Fibroblast of skin of back (primary cell): Measurements from ENCODE around the gene CLMP. TPM values are rescaled to one million over a fixed set of nuclear protein-coding genes. Genes with fewer than 3 reads are reported as not detected.

Source experiments
- DNase-seq: peaks from one replicate; pipeline ENCODE4 v3.0.0-alpha.2; 2013
- polyA plus RNA-seq, 2 experiments: library from polyadenylated mRNA; unstranded; fragments of 120-200 nt; gene quantifications; one replicate each; pipeline ENCODE4 v1.2.1, GENCODE V29; 2013; ENCODE audit not compliant: insufficient read length in 2 of 2

CLMP gene, protein sequence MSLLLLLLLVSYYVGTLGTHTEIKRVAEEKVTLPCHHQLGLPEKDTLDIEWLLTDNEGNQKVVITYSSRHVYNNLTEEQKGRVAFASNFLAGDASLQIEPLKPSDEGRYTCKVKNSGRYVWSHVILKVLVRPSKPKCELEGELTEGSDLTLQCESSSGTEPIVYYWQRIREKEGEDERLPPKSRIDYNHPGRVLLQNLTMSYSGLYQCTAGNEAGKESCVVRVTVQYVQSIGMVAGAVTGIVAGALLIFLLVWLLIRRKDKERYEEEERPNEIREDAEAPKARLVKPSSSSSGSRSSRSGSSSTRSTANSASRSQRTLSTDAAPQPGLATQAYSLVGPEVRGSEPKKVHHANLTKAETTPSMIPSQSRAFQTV
- polyA plus RNA-seq (2013, experiment 1 of 2; ENCODE audit: insufficient read length) = 42.9 TPM
- polyA plus RNA-seq (2013, experiment 2 of 2; ENCODE audit: insufficient read length) = 21.9 TPM

DNA sequence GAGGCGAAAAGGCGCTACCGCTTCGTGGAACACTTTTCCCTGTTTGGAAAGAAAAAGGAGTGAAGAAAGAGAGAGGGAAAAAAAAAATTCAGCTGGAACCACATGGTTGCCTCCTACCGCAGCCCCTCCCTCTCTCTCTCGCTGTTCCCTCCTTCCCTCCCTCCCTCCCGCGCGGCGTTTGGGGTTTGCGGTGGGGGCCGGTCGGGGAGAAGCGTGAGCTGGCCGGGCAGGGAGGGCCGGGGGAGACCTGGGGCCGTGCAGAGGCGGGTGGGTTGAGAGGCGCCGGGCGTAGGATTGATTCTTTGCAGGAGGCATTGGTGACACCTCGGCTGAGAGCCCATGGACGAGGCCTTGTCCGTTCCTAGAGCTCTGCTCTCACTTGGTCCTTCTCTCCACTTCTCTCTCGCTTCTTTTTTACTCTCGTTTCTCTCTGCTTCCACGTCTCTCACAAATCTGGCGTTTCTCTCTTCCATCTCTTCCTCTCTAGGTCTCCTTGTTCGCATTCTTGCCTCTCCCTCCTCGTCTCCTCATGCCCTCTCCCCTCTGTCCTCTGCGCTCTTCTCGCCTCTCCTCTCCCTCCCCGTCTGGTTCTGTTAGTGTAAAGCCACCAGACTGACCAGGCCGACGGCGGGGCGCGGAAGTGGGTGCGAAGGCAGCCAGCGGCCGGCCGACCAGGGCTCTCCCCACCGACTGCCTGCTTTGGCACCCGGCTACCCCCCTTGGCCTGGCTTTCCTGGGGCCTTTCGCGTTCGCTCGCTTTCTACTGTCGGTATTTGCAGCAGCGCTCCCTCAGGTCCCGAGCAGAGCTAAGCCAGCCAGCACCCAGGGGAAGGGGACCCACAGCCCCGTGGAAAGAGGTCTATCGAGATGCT lies at the start of gene CLMP:
Gene CLMP, minus strand, starts transcription at position 61 of the 872 bp plus-strand sequence. CDS start 308 bp downstream, outside the sequence.
- DNase-seq = peak; percentile 77

DNA sequence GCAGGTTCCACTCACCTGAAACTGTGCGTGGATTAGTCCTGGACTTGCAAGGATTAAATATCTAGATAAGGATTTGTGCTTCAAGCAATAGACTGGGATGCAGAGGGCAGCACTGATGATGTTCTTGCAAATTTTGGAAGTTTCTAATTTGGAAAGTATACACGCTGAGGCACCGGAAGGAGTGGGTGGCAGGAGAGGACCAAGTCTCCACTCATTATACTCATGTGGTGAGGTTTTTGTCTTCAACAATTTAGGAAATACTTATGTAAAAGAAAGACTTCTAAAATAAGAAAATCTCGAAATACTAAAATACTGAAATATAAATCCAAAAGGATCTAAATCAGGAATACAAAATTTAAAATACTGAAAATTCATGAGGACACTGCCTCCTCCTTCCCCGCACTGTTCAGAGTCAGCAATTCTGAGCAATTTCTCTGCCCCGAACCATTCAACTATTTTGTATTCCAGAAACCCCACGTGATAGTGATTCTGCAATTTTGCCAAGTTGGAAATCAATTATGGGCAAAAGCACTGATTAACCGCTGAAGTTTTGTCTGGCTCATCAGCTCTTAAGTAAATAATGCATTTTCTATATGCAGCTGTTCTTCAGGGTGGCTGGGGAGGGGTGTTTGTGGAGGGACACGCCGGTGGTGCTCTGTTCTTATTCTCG lies 47.0 kb upstream of the CLMP start:
- DNase-seq = no peak

DNA sequence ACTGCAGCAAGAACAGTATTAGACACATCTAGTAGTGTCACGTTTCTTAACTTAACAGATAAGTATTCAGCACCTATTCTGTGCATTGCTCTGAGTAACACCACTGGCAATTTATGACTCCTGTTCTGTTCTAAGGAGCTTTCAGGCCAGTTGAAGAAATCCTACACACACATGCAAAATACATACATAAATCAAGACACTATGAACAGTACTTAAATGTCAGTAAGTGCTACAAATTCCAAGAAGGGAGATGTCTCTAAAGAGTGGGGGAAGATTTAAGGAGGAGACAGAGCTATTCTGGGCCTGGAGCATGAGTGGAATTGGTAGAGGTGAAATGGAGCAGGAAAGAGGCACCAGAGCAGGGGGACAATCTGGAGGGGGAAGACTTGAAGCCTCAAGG lies 46.2 kb upstream of the CLMP start:
- DNase-seq = no peak

DNA sequence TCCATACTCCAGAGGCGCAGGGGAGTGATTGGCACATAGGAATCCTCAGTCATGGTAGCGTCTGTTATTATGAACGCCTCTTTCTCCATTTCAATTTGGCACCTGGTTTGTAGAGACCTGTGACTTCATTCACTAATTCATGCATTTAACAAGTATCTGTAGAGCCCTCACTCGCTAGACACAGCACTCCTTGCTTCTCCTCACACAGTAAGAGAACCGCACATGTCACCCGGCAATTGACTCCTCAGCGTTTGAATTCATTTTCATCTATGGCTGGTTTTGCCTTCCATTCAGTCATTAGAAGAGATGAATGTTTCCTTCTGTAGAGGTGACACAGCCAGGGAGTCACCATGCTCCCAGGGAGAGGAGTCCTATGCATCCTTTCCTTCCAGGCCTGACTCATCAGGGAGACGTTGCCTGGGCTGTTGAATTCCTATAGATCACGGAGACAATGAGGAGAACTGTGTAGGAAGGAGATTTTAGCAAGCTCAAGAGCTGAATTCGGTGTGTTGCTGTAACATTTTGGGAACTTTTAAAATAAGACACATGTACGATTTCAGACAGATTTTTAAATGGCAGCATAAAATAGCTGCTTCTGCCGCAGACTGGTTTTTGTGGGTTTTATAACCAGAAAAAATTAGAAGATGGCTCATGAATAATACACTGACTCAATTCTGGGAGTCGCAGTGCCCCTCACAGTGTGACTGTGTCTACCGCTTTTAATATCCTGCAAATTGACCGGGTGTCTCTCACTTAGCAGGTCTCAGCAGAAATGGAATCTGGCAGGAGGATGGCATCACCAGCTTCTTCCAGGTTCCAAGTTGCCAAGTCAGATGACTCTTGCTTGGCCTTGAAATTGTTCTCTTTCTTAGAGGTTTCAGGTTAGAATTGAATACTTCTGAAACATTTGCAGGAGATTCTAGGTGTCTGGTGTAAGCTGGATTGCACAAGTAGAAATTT lies 44.4 kb upstream of the CLMP start:
- DNase-seq = peak; percentile 84

DNA sequence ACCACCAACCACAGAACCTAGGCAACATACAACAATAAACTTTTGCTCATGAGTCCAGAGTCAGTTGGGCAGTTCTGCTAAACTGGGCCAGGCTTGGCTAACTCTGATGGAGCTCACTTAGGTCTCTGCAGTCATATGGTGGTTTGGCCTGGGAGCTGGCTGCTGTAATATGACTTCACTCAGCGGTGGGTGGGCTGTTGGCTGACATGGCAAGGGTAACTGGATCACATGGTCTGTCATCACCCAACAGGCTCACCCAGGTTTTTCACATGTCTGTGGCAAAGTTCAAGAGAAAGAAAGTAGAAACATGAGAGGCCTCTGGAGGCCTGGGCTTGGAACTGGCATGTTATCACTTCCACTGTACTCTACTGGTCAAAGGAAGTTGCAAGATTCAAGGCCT lies 43.2 kb upstream of the CLMP start:
- DNase-seq = no peak

DNA sequence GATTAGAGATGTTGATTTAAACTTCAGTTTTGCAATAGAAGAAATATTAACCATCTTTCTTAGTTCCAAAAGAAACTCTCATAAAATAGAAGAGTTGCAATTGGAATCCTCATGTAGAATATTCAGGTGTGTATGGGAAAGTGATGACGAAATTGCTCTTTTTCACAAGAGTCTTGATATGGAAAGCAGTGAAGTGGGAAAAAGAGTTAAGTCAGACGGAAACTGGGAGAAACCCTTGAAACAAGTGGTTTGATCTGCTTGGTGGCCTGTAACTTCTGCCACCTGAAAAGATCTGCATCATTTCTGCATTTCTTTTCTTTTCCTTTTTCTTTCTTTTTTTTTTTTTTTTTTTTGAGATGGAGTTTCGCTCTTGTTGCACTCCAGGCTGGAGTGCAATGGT lies 41.8 kb upstream of the CLMP start:
- DNase-seq = no peak

DNA sequence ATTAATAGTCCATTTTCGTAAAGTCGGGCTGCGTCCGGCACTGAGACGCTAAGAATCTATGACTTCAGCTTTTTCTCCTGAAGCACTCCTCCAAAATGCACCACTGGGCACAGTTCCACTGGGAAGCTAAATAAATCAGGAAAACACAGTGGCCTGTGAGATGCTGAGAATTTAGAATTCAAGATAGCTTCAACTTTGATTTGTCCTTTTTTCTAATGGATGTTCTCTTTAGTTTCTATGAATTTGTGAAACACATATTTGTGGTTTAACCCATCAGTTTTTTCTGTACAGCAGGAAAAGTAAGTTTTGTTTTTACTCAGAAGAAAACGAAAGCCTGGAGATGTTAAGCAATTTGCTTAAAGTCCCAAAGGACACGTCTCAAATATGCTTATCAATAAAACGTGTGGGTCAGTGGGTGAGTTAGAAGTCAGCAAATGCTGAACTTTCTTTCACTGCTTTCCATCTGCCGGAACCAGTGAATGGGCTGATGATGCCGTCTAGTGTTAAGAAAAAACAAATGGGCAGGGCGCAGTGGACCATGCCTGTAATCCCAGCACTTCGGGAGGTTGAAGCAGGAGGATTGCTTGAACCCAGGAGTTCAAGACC lies 40.7 kb upstream of the CLMP start:
- peak; percentile 47 for DNase-seq

DNA sequence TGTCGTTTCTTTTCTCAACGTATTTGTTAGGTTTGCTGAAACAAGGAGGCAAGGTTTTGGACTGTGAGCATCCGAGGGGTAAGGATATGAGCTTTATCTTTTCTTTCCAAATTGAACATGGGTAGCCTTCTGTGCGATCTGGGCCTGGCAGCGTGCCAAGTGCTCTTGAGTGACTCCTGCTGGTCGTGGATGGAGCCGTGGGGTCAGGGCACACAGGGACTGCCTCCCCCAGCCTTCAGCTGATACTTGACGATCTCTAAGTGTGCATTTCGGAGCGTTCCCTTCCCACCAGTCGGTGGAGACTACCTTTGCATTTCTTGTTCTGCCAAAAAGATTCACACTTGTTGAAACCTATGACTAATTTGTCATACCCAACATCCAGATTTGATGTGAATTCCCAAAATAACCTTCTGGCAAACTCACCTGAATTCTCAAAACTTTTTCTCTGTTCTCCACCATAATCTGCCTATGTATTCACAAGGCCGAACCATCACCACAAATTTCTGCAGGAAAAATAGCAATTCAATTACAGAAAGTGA lies 40.1 kb upstream of the CLMP start:
- DNase-seq = no peak

DNA sequence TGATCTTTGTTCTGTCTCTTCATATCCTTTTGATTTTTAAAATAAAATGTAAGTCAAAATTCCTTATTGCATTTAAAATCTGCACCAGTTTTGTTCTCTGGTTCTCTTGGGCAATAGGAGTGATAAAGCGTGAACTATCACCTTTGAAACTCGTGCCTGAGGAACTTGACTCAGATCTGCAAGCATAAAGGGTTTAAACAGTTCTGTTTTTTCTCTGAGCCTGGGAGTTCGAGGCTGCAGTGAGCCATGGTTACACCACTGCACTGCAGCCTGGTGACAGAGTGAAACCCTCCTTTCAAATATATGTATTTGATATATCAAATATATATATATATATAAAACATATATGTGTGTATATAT lies 38.9 kb upstream of the CLMP start:
- DNase-seq = no peak

DNA sequence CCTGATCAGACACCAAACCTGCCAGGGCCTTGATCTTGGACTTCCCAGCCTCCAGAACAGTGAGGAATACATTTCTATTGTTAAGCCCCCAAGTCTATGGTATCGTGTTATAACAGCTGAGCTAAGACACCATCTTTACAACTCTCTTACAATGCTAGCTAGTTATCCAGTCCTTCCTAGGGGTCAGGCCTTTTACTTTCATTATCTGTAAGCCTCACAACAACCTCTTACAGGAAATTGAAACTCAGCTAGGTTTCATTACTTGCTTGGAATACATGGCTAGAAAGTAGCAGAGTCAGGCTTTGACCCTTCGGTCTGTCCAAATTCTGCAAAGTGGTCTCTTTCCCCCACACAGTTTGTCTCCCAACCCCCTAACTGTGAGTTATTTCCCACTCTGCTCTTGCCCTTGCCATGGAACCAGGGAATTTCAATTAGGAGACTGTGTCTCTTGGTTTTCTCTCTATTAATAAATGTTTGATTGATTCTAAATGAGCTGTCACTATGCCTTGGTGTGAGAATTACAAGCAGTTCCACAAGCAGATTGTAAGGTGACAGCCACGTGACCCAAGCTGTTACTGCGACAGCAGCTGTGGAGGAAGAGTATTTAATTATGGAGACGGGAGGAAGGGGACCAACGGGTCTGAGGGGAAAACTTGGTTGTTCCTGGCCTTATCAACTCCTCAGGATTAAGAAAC lies 38.4 kb upstream of the CLMP start:
- no peak for DNase-seq

DNA sequence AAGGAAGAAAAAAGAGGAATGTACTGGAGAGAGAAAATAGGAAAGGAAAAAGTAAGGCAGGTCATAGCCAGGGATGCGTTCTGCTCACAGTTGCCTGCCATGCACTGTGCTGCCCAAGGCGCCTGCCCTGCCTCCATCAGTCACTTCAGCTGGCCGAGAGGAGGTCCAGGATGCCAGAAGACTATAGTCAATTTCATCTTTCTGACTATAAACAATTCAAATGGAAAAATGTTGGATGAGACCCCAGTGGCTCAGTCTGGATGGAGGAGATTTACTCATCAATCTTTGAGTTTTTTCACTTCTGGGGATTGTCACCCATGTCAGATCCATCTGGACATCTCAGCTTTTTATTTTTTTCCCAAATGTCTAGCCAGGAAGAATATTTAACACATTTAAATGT lies 36.7 kb upstream of the CLMP start:
- DNase-seq = peak; percentile 37

DNA sequence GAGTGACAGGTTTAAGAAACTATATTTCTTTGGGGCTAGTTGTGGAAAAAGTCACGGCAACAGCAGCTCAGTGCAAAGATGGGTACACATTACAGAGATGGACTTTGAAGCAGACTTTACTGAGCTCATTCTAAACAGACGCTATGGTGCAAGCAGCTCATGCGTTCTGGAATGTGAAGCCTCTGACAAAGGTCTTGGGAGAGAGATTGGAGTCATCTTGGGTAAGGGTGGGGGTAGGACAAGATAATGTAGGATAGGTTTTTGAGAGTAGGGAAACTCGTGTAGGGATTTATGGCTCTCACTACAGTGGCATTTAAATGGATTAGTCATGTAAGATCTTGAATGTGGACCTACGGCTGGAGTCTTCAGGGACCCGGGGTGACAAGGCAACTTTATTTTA lies 36.2 kb upstream of the CLMP start:
- DNase-seq = peak; percentile 94

DNA sequence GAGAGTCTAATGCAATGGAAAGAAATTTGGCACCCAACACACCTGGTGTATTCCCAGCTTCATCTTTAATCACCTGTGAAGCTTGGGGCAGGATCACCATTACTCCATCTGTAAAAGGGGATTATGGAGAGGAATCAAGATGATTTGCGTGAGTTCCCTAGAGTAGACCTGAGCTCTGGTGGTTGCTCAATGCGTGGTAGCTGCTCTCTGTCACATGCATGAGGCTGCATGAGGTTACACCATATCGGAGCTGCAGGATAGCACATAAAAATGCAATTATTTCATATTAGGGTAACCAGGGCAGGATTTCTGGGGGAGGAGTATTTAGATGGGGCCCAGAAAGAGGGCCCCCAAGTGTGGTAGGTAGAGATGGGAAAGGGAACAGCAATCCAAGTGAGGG lies 35.3 kb upstream of the CLMP start:
- no peak for DNase-seq

DNA sequence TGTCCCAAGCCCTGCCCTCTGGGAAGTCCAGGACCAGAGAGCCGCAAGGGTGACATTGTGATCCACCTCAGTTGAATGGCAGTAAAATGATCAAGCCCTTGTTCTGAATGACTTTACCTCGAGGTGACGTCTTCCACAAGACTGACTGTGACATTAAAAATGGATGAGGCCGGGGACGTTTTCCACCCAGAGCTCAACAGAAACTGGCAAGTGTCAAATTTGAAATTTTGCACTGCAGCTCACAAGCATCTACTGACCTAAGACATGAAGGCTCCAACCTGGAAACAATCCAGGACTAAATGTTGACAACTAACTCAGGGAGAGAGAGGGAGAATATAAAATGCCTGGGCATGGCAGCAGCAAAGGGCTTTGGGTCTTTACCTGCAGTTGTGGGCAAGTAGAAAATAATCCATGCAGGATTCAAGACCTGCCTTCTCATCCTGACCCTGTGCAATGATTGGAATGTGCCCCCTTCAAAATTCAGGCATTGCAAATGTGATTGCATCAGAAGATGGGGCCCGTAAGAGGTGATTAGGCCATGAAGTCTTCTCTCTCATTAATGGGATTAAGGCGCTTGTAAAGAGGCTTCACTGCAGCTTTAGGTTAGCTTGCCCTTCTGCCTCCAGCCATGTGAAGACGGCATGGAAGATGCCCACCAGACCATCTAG lies 33.6 kb upstream of the CLMP start:
- DNase-seq = no peak

DNA sequence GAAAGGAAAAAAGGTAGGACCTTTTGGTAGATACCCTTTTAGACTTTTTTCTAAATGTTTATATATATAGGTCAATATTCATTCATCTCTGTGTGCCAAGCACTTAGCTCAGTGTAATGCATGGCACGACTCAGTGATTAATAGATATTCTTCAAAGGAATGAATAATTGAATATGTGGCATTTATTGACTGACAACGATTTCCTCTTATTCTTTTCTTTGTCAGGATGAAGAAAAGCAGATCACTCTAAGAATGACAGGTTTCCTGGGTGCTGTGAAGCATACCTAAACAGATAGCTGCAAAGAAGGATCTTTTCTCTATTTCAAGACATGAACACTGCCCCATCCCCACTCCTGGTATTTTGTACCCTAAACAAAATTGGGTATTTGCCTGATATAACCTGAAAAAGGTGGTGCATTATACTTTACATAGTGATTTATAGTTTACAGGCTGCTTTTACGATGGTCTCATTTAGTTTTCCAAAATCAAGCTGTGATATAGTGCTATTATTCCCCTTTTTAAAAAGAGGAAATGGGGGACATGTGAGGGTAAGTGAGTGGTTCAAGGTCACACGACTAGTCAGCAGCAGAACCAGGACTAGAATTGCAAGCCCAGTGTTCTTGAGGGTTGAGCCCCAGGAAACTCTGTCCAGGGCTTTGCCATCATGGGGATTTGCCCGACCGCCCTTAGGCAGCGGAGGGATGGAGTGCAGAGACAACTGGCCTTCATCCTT lies 32.9 kb upstream of the CLMP start:
- DNase-seq = no peak

DNA sequence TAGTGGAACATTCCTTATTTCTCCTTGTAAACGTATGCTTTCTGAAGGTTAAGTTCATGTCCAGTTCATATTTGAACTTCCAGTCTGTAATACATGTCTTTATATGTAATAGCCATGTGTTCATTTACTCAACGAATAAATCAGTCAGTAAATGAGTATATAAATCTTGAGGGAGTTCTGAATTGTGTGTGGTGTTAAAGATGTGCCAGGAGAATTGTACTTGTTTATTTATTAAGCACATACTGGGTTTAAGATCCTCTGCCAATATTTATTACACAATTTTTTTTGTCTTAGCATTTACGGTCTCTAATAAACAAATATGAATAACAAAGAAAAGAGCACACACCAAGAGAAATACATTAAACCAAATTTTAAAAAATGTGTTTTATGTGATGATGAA lies 26.5 kb upstream of the CLMP start:
- no peak for DNase-seq

DNA sequence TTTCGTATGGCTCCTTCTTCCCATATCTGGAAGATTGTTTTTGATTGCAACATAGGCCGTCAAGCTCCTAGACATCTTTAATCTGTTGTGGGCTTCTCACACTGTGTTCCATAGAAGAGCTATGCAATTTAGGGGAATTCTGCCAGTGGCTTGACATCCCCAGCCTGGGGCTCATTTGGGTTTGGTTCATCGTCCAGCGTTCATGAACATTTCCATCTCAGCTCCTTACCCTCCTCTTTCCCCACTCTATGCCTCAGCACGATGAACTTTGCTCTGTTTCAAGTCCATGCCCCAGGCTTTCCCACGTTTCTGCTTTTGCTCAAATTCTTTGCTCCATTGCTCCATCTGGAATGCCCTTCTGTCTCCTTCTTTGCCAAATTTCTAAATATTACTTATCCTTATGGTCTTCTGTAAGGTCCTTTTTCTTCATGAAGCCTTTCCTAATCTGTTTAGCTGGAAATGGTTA lies 26.1 kb upstream of the CLMP start:
- no peak for DNase-seq

DNA sequence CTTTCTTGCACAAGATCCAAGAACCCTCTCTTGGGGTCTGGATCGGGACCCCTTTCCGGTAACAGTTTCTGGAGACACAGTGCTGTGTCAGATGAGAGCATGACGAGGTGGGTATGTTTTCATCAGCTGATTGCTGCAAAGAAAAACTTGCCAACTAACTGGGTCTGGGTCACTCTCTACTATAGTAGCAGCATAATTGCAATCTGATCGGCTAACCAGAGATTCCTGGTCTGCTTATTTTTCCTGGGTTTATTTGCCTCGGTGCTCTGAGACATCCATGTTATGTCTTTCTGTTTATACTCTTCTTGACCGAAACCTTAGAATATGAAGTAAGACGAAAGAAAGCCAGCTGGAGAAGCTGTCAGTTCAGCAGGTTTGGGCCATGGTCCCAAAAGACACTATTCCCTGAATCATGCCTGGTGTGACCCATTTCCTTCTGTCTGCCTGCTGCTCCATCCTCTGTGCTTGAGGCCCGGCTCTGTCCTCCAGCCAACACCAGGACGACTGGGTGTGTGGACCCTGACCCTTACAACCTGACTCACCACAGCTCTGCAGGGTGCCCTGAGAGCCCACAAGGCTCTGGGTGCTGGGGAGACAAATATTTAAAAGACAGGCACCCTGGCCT lies 24.1 kb upstream of the CLMP start:
- no peak for DNase-seq

DNA sequence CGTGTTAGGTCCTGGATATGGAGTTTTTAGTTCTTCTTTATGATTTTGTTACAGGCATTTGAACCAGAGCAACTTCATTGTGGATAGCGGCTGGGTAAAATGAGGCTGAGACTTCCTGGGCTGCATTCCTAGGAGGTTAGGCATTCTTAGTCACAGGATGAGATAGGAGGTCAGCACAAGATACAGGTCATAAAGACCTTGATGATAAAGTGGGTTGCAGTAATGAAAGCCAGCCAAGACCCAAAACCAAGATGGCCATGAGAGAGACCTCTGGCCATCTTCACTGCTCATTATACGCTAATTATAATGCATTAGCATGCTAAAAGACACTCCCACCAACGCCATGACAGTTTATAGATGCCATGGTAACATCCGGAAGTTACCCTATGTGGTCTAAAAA lies 23.4 kb upstream of the CLMP start:
- DNase-seq = no peak
